NCI-H82 (cell line): Measurements from ENCODE around the gene KIF7.

ENCODE experiments used
- DNase-seq: peaks from one replicate; lab custom pipeline; 2025; lab: John Stamatoyannopoulos, UW

The KIF7 gene

DNA sequence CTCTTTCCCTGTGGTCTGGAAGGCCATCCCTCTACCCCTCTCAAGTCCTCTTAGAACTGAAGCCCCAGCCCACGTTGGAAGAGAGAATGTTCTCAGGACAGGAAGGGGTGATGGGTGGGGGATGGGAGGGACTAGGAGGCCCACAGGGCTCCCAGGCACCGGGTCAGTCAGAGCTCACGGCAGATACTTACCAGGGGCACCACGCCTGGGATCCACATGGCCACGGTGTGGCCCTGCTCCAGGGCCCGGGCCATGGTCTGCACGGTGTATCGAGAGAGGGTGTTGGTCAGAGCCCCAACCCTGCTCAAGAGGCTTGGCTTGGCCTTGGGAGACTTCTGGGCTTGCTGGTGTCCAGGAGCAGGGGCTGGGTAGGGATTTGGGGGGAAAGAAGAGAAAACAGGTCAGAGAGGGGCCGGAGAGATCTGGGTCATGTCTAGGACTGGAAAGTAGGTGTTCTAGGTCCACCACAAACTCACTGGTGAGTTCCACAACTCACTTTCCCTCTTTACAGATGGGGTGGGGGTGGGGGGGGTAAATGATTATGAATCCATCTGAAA lies 14.1 kb upstream of the KIF7 start:
- no peak for DNase-seq

DNA sequence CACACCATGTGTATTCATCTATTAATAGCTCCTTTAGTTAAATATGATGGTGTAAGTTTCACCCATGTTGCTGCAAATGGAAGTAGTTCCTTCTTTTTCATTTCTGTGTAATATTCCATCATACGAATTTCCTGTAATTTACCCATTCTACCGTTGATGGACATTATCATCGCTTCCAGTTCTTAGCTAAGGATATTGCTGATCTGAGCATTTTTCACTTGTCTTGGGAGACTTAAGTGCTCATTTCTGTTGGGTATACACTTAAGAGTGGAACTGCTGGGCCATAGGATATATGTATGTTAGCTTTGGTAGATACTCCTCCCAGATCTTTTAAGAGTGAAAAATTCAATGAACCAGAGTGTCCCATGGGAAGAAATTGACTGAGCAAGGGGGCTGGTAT lies 12.9 kb upstream of the KIF7 start:
- DNase-seq: no peak

DNA sequence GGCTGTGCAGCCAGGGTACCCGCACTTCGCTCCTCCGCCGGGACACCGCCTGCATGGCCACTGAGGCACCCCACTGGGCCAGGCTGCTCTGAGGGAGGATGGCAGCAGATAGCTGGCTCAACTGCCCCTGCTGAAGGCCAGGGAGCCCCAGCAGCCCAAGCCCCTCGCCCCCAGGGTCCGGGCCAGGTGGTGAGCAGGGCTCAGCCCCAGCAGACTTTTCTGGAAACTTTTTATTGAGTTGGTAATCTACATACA lies 12.4 kb upstream of the KIF7 start:
- DNase-seq: no peak

DNA sequence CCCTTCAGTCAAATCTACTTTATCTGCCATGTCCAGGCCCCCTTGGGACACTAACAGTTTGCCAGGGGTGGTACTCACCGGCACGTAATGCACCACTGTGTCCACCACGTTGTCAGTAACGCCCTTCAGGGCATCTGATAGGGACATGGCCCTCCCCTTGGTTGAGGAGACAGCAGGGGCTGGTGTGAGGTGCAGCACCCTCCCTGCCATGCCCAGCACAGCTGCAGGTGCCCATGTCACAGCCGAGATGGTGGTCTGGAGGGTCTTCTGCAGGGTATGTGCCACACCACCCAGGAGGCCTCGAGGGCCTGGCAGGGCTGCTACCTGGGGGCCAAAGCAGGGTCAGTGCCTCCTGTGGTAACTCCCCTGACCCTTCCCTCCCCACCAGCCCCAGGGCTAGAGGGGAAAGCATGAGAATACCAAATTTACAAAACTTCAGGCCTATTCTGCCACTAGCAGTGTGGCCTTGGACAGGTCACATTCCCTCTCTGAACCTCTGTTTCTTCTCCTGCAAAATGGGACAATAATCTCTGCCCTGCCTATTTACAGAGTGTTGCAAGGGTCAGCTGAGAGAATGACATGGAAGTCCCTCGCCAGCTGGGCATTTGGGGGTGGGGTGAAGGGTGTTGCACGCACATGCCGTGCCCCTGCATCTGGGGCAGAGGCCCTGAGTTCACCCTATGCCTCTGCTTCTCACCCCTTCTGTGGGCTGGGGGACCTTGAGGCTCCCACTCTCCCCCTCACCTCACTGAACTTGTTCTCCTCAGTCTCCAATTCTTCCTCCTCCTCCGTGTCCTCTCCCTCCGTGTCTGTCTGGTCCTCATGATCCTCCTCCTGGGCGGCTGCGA lies 11.8 kb upstream of the KIF7 start:
- DNase-seq: no peak

DNA sequence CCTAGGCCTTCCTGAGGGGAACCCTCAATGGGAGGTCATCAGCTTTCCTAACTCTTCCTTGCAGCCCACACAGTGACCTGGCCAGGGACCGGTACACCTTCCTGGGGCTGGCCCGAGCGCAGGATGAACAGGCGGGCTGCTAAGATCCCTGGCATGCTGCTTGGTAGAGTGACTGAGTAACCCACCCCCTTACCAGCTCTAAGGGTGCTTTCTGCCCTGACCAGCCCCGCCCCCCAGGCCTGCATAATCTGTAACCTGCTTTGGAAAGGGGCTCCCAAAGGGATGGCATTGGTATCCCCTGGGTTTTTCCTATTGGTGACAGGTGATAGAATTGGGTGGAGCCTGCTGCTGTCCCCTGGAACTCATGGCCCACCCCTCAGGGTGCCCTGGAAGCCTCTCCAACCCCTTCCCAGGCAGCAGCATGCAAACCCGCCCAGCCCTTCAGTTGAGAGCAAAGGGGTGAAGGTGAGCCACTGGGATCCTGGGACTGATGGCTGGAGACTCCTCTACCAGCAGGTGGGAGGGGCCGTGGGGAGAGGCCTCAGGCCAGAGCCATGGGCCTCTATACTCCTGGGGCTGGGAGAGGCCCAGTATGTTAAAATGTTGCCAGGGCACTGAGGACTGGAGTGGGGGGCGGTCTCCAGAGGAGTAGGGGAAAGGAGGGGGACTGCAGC lies 11.1 kb upstream of the KIF7 start:
- no peak for DNase-seq

DNA sequence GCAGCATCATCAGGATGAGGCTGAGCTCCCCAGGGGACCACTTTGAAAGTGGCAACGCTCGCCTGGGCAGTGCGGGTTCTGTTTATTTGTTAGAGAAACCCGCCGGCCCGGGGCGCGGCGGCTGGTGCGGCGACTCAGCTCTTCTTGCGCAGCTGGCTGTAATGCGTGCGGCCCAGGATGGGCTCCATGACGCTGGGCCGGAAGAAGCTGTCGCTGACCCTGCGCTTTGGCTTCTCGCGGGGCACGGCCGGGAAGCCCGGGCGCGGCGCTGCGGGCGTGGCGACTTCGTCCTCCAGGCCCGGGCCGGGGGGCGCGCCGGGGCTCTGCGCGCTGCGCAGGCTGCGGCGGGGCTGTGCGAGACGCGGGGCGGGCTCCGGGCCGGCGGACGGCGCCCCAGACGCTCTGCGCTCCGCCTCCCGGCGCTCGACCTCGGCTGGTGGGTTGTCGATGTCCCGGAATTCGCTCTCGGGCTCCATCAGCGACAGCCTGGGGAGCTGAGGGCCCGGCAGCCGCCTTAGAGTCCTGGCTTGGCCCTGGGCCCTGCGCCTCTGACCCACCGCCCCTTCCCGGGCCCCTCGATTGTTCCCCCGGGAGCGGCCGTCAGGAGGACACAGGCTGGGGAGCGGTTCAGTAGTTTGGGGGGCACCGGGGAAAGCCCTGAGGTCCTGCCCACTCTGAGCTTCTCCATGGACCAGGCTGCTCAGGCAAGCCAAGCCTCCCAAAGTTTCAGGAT lies 10.3 kb upstream of the KIF7 start:
- peak; percentile 38 for DNase-seq

DNA sequence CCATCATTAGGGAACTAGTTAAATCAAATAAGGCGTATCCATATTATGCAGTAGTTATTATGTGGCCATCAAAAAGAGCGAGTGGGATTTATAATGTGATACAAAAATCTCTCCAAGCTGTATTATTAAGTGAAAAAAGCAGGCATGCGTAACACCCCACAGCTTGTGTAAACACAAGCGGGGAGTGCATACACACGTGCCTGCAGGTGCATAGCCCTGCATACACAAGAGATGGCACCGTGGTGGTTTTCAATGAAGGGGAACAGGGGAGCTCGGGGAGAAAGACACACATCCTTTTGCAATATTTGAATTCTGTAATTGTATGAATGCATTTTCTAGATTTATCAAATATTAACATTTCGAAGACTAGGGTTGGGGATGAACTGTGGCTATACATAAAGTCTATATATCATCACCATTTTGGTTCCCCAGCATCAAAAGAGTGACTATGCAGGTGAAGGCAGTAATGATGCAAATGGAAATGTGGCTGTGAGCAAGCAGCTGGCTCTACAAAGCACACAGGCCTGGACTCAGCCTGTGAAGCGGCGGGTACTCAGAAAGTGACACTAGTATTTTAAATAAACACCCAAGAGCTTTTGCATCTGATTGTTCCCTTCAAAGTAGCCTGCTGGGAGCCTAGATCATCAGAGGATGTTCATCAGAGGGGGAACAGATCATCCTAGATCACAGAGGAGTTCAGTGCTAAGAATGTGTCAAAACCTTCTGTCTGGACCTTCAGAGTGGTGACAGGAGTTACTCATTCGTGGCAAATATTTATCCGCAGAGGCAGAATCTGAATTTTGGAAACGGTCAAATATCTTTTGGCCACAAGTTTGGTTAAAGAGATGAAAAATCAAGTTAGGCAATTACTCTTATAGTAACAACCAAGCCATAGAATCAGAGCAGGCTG lies 9.4 kb upstream of the KIF7 start:
- DNase-seq: no peak

DNA sequence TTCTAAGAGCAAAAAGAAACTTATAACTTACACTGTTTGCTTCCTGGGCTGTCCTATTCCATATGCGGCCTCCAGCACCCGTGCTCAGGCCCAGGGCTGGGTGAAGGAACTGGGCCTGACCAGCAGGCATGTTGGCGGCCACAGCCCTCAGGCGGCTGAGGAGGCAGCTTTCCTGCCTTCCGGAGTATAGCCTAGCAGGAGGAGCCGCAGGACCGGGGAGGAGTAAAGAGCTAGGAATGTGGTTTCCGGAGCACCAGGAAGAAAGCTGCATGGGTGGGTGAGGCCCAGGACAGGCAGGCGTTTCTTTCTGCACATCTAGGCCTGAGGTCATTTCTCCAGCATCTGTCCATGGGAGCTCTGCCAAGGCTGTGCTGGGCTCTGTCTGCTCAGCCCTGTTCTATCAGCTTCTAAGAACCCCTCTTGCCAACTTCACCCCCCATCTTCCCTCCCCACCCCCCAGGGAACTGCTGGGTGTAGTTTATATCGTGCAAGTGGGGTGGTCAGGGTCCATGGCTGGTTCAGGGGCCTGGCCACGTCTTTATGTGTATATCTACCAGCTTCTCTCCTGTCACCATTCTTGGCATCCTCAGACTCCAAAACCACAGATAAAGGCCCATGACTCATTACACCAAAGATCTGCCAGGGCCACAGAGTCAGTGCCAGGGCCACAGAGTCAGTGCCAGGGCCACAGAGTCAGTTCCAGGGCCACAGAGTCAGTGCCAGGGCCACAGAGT lies 7.8 kb upstream of the KIF7 start:
- no peak for DNase-seq

DNA sequence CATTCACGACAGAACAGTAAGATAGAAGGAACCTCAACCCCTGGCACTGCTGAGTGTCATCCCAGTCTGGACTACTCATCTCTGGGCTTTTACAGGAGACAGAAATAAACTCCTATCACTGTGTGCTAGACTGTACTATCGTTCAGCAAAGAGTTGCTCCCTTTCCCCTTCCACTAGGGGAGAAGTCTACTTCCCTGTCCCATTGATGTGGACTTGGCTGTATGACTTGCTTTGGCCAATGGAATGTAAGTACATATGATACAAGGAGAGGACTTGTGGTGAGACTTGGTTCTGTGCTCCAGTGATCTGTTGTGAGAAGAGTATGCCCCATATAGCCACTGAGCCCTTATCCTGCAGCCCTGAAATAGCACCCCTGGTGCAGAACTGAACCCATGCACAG lies 5.3 kb upstream of the KIF7 start:
- DNase-seq: no peak

DNA sequence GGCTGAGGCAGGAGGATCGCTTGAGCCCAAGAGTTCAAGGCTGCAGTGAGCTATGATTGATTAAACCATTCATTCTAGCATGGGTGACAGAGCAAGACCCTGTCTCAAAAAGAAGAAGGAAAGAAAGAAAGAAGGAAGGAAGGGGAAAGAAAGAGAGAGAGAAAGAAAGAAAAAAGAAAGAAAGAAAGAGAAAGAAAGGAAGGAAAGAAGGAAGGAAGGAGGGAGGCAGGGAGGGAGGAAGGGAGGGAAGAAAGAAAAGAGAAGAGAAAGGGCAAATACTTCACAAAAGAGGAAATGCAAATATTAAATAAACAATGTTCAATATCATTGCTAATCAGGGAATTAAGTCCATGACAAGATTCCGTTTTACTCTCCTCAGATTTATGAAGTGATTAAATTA lies 4.0 kb upstream of the KIF7 start:
- no peak for DNase-seq

DNA sequence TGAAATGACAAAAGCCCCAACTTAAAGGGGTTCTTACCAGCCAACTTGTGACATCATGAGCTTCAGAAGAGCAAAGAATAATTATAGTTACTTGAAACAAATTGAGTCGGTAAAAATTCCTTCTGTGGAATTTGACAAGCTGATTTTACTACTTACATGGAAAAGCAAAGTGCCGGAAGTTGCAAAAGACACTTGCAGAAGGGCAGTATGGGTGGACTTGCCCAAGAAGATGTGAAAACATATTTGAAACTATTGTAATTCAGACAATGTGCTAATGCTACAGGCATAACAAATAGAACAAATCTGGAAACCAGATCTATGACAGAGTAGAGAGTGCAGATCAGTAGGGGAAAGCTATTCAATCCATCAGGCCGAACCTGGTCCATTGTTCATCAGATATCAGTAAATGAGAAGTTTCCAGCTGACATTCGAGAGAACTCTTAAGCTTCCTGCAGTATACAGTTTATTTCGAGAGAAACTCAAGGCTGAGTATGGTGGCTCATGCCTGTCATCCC lies 2.5 kb upstream of the KIF7 start:
- no peak for DNase-seq

DNA sequence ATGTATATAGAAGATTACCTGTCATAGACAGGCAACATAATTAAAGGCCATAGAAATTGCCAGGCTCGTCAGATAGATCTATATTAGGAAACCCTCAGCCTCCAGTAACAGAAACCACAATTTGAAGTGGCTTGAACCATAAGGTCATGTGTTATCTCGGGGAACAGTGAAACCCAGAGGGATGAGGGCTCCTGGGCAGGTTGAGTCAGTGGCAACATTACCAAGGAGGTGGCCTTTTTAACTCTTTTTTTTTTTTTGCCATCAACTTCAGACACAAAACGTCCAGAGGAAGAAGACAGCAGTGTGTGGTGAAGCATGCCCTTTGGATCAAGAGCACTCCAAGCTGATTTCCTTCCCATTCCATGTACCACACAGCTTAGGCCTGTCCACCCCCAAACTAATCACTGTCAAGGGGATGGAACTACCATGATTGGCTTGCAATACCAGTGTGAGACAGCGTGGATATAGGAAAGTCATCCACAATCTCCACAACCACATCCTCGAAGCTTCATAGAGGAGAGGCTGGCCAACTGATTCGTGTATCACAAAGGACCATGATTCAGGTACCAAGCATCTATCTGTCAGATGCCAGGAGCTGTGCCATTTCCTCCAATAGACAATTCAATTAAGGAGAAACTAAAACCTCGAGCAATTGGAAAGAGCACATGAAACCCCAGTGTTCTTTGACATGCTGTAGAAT lies 999 bp upstream of the KIF7 start:
- DNase-seq: no peak

DNA sequence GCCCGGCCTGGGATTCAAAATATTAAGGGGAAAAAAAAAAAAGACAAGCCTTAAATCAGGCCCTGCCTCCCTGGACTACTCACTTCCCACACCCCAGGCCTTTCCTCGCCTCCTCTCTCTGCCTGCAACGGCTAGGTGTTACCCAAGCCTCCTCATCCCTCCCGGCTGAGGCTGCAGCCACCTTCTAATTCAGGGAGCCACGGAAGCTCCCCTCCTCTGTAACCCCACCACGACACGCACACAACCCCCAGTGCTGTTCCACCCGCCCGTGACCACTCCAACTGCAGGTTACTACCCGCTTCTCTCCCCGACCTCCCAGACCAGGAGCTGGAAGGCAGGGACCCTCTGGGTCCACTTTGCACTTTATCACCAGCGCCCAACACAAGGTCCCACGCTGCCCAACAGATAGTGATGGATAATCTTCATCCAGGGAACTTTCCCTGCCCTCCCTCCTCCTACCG lies 936 bp downstream of the KIF7 start:
- DNase-seq: no peak

DNA sequence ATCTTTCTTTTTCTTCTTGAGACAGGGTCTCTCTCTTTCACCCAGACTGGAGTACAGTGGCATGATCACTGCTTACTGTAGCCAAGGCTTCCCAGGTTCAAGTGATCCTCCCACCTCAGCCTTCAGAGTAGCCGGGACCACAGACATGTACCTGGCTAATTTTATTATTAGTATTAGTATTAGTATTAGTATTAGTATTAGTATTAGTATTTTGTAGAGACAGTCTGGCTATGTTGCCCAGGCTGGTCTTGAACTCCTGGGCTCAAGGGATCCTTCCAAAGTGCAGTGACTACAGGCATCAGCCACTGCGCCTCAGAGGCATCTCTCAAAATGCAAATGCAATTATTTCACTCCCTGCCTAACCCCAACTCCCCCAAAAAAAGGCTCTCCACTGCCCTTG lies 1.7 kb downstream of the KIF7 start:
- DNase-seq: no peak

DNA sequence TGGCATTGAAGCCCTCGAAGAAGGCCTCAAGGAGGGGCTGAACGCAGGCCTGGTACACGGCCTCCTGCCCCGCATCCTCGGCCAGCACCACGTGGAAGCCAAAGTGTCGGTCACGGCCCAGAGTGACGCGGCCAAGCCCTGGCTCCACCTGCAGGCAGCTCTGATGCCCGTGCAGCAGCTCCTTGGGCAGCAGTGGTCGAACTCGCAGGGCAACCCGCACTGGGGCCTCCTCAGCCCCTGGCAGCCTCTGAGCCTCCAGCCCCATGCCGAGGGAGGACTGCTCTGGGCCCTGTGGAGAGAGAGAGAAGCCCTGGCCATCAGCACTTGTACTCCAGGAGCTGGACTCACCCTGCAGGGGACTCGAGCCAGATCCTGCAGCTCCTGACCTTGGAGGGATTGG lies 2.6 kb downstream of the KIF7 start:
- no peak for DNase-seq

DNA sequence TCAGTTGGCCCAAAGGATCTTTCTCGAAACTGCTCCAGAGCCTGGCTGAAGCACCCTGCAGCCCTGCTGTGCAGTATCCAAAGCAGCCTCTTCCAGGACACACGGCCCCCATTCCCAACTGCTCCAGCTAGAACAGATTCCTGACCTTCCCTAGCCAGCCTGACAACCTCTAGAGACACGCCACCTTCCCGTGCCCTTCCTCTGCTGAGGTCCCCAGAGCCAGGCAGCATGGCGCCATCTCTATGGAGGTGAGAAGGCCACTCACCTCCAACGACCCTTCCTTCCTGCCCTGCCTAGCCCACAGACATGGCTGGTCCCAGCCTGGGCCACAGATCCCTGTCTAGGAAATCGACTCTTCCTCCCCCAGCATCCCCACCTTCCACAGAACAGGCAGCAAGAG lies 3.1 kb downstream of the KIF7 start:
- no peak for DNase-seq

DNA sequence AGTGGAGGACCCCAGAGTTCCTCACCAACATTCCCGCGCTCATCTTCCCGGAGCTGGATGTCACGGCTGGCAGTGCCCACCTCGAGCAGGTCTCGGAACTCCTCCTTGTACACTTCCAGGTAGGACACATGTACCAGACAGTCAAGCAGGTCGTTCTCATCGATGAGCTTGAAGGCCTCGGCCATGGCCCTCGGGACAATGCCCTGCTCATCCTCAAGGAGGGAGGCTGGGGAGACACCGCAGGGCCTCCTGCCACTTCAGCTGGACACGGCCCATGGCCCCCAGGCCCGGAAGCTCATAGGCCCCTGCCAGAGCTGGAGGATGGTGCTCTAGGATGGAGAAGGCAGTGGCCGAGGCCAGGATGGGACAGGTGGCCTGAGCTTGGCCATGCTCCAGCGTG lies 5.6 kb downstream of the KIF7 start:
- no peak for DNase-seq

DNA sequence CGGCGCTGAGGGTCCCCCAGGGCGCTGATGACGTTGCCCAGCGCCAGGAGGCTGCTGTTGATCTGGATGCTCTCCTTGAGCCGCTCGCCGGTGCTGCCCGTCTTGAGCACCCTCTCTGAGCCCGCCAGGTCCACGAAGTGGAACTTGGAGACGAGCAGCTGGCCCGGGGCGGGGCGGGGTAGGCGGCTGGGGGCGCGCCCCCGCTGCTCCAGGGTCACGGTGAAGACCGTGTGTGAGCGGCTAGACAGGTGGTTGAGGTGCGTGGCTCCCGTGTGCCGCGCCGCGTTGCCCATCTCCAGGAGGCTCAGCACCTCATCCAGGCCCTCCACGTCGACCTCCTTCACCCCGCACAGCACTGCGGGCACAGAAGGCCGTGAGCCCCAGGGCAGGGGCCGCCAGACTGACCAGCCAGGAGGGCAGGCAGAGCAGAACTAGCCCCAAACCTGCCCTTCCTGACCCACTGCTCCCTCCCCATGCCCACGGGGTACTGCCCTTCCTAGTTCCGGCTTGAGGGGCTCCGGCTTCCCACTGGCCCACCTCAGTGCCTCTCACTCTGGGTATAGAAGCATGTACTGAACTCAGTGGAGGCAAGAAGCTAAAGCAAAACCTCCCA lies 6.1 kb downstream of the KIF7 start:
- no peak for DNase-seq

DNA sequence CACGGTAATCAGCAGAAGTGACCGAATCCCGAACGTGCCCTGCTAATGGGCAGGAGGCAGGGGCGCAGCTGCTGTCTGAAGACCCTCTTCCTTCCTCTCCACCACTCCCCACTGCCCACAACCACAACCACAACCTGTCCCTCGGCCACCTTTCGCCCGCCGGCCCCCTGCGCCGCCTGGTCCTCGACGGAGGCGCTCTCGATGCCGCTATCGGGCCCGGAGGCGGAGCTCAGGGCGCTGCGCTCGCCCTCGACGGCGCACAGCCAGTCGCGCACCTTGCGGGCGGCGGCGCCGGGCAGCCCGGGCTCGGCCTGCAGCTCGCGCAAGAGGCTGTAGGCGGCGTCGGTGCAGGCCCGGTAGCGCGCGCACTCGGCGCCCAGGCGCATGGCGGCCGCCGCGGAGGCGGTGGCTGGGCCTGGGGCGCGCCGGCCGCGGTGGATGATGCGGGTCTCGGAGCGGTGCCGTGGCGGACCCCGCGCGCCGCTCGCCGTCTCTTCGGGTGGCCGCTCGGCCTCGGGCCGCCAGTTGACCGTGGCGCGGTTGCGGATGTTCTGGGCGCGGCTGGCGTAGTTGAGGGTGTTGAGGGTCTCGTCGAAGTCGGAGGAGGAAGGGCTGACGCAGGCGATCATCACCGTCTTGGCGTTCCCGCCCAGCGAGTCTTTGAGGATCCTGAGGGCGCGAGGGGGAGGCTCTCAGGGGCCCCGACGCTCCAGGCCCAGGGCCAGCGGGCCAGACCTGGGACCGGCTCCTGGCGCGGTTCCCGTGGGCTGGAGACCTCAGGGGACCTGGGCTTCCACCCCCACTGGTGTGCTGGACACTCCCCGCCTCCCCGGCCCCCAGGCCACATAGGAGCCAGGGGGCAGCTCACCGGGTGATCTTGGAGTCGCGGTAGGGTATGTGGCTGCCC lies 6.9 kb downstream of the KIF7 start:
- no peak for DNase-seq
